SK-N-SH treated with all-trans-retinoic acid at 6 μM for 48 hours (cell line): ENCODE data around the gene DENND1A.

Experiments
- ARNTL ChIP-seq: fragments of 450-650 bp; formaldehyde crosslinking; IDR thresholded peaks from 2 replicates; pipeline ENCODE4 v1.5.0; 2020; ENCODE audit warnings: low read depth, mild to moderate bottlenecking, moderate library complexity, borderline replicate concordance
- ESRRG ChIP-seq: fragments of 250-450 bp; sonication (Bioruptor Pico); IDR thresholded peaks from 2 replicates; pipeline ENCODE4 v1.6.1; 2021; ENCODE audit warnings: mild to moderate bottlenecking
- GLIS3 ChIP-seq: fragments of 250-450 bp; sonication (Bioruptor Pico); IDR thresholded peaks from 2 replicates; pipeline ENCODE4 v1.5.0; 2020; ENCODE audit warnings: mild to moderate bottlenecking, moderate library complexity
- RARB ChIP-seq: fragments of 250-450 bp; sonication (Bioruptor Pico); IDR thresholded peaks from 2 replicates; pipeline ENCODE4 v1.8.0; 2021; ENCODE audit warnings: mild to moderate bottlenecking, moderate library complexity
- SNAI2 ChIP-seq: fragments of 250-450 bp; sonication (Bioruptor Pico); IDR thresholded peaks from 2 replicates; pipeline ENCODE4 v1.5.0; 2020; ENCODE audit warnings: mild to moderate bottlenecking, moderate library complexity
- ZFP3 ChIP-seq: fragments of 250-450 bp; sonication (Bioruptor Pico); IDR thresholded peaks from 2 replicates; pipeline ENCODE4 v1.5.0; 2020; ENCODE audit warnings: mild to moderate bottlenecking, moderate library complexity
- ZNF565 ChIP-seq: fragments of 450-650 bp; formaldehyde crosslinking; conservative IDR thresholded peaks from 2 replicates; pipeline ENCODE4 v1.5.0; 2020; ENCODE audit warnings: low read depth, mild to moderate bottlenecking, moderate library complexity
- ZNF8 ChIP-seq: fragments of 450-650 bp; formaldehyde crosslinking; IDR thresholded peaks from 2 replicates; pipeline ENCODE4 v1.5.0; 2020; ENCODE audit warnings: mild to moderate bottlenecking, moderate library complexity
- TF ChIP-seq, protein P1 (sequence below): fragments of 250-450 bp; sonication (Bioruptor Pico); IDR thresholded peaks from 2 replicates; pipeline ENCODE4 v1.5.1; 2020; ENCODE audit warnings: low read depth, mild to moderate bottlenecking, moderate library complexity
- TF ChIP-seq, protein P2 (sequence below): fragments of 250-450 bp; sonication (Bioruptor Pico); IDR thresholded peaks from 2 replicates; pipeline ENCODE4 v1.8.0; 2020; ENCODE audit warnings: mild to moderate bottlenecking, moderate library complexity, borderline replicate concordance

DNA sequence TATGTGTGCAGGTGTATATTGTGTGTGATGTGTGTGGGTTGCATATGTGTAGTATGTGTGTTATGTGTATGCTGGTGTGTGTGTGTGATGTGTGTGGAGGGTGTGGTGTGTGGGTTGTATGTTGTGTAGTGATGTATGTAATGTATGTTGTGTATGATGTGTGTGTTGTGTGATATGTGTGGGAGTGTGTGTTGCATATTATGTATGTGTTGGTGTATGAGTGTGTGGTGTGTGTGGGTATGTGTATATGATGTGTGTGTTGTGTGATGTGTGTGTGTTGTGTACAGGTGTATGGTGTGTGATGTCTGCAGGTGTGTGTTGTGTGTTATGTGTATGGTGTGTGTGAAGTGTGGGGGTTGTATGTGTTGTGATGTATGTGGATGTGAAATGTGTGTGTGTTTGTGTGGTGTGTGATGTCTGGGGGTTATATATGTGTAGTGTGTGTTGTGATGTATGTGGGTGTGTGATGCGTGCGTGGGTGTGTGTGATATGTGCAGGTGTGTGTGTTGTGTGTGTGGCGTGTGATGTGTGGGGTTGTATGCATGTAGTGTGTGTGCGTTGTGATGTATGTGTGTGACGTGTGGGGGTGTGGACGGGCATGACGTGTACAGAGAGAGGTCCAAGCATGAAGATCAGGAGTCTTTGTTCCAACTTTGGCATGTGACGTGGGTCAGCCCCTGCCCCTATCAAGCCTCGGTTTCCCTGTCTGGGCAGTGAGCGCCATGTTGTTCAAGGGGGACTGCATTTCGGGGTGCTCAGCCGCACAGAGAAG, 582.5 kb downstream of the DENND1A start:
- TF ChIP-seq ARNTL (CRISPR knock-in tag) (no peak), ZFP3 (CRISPR knock-in tag) (no peak), ZNF8 (CRISPR knock-in tag) (no peak), ZNF565 (CRISPR knock-in tag) (no peak), RARB (CRISPR knock-in tag) (no peak), ESRRG (CRISPR knock-in tag) (no peak), SNAI2 (no peak), GLIS3 (no peak)
- TF ChIP-seq, protein P1, sequence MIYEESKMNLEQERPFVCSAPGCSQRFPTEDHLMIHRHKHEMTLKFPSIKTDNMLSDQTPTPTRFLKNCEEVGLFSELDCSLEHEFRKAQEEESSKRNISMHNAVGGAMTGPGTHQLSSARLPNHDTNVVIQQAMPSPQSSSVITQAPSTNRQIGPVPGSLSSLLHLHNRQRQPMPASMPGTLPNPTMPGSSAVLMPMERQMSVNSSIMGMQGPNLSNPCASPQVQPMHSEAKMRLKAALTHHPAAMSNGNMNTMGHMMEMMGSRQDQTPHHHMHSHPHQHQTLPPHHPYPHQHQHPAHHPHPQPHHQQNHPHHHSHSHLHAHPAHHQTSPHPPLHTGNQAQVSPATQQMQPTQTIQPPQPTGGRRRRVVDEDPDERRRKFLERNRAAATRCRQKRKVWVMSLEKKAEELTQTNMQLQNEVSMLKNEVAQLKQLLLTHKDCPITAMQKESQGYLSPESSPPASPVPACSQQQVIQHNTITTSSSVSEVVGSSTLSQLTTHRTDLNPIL (CRISPR knock-in tag): no peak
- TF ChIP-seq, protein P2, sequence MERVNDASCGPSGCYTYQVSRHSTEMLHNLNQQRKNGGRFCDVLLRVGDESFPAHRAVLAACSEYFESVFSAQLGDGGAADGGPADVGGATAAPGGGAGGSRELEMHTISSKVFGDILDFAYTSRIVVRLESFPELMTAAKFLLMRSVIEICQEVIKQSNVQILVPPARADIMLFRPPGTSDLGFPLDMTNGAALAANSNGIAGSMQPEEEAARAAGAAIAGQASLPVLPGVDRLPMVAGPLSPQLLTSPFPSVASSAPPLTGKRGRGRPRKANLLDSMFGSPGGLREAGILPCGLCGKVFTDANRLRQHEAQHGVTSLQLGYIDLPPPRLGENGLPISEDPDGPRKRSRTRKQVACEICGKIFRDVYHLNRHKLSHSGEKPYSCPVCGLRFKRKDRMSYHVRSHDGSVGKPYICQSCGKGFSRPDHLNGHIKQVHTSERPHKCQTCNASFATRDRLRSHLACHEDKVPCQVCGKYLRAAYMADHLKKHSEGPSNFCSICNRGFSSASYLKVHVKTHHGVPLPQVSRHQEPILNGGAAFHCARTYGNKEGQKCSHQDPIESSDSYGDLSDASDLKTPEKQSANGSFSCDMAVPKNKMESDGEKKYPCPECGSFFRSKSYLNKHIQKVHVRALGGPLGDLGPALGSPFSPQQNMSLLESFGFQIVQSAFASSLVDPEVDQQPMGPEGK (CRISPR knock-in tag): no peak
